Lower leg skin (tissue), 4 donors: ENCODE data around the gene MEIS2. TPM values are rescaled to one million over a fixed set of nuclear protein-coding genes. Genes with fewer than 3 reads are reported as not detected.

Experiments
- DNase-seq, 2 donors: peaks; one replicate each; pipeline ENCODE4 v3.0.0-alpha.2; 2019; ENCODE audit warnings: low spot score in 2 of 2
- H3K4me3 ChIP-seq: fragments of 200-600 bp; sonication (generic); 2 replicates; pipeline ENCODE4 v1.5.1; 2017; ENCODE audit warnings: mild to moderate bottlenecking, low read depth; ENCODE audit not compliant: poor library complexity, severe bottlenecking
- CTCF ChIP-seq, 3 donors: fragments of 450-650 bp; IDR thresholded peaks; one replicate each; pipeline ENCODE4 v1.5.1; 2016; ENCODE audit warnings: antibody characterized with exemption in 3 of 3, mild to moderate bottlenecking in 3 of 3, moderate library complexity in 2 of 3
- POLR2A ChIP-seq, 2 donors: fragments of 450-650 bp; IDR thresholded peaks; one replicate each; pipeline ENCODE4 v1.6.1; 2016 to 2017; ENCODE audit warnings: antibody characterized with exemption in 2 of 2, mild to moderate bottlenecking in 1 of 2, moderate library complexity in 1 of 2
- WGBS, 2 donors: methylation state at CpG; one replicate each; pipeline ENCODE4 v1.1.5; 2018; 5-methylcytosine and 5-hydroxymethylcytosine counted together
- intact Hi-C: fragments of 100-400 bp; cut with DNase I; formaldehyde crosslinking; loops from one replicate; pipeline ENCODE4 v1.15.0; 2023; ENCODE audit warnings: low total_unique reads
- total RNA-seq, 4 donors: library from RNA; depleted of rRNA; stranded (reverse); fragments of >200 nt; gene quantifications; one replicate each; pipeline ENCODE4 v1.1.0, GENCODE V29; 2016

MEIS2 gene
- total RNA-seq, 4 donors from 2014 or later, result 12.9 to 18.5 (median 15.8) TPM

GRCh38 chr15:37083610-37084009 is 16.7 kb downstream of the MEIS2 start:
- TF ChIP-seq POLR2A (IDR thresholded peaks at IDR 0.05) (no peak), CTCF (IDR thresholded peaks at IDR 0.05) (no peak)
- DNase-seq, result no peak
- WGBS, 2 donors, result 89 to 90% methylated on average over 6 of the region's 6 CpGs
- intact Hi-C loops, result no loop called here
- no peak overlapping the region for H3K4me3 ChIP-seq

GRCh38 chr15:37081983-37082382 is 18.4 kb downstream of the MEIS2 start:
- DNase-seq, result no peak
- intact Hi-C loops, result no loop called here
- no peak overlapping the region for H3K4me3 ChIP-seq
- no peak for TF ChIP-seq CTCF (IDR thresholded peaks at IDR 0.05)
- no peak for TF ChIP-seq POLR2A (IDR thresholded peaks at IDR 0.05)
- 93 to 94% methylated on average over 5 of the region's 5 CpGs for WGBS, 2 donors

DNA sequence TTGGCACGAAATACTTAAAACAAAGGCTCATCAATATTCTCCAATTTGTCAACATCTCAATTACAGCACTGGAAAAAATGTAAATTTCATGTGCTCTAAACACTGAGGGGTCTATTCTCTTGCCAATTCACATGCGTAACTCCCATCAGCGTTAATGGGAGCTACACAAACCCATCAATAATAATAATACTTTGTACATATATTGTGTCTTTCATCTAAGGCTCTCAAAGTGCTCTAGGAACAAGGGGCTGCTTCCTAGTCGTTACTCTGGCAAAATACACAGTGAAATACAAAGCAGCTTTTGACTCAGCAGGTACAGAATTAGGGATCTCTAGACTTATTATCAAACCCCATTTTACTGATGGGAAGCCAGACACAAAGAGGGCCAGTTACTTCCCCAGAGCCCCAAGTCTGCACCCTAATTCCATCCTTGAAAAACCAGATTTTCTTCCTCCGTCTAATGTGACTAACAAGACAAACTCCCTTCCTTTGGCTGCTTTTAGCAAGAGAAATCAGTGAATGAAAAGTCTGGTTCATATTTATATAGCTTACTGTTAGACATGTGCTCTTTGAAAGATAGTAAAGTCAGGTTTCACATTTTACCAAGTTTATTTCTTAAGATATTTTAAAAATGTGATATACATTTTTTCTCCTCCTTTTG is 20.0 kb downstream of the MEIS2 start:
- WGBS, 2 donors, result 47 to 51% methylated on average over 5 of the region's 5 CpGs
- no peak overlapping the region for H3K4me3 ChIP-seq
- no peak for DNase-seq
- TF ChIP-seq POLR2A (IDR thresholded peaks at IDR 0.05) (no peak), CTCF (IDR thresholded peaks at IDR 0.05) (no peak)
- intact Hi-C loops, result no loop called here

DNA sequence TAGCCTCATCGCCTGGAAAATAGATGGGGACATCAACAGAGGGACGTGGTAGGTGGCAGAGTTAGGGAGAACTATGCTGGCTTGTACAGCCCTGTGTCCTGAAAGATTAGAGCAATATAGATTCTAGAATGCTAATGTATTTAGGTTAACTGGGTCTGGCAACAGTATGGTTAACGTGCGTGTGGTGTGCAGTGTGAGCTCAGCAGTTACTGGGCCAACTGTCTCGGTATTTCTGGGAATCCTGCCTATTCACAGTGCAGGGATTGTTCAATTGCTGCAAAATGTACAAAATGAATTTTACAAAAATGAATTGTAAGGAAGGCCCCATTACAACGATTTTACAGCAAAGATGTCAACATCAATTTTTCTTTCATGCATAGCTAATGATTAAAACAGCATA is 20.6 kb downstream of the MEIS2 start:
- TF ChIP-seq CTCF (IDR thresholded peaks at IDR 0.05) (no peak), POLR2A (IDR thresholded peaks at IDR 0.05) (no peak)
- DNase-seq, result no peak
- 37 to 43% methylated on average over 6 of the region's 6 CpGs for WGBS, 2 donors
- H3K4me3 ChIP-seq, result no peak overlapping the region
- intact Hi-C loops, result loop anchor here (5.0 kb wide), 1 partner anchor 52 kb away; no protein-coding TSS in a partner anchor

DNA sequence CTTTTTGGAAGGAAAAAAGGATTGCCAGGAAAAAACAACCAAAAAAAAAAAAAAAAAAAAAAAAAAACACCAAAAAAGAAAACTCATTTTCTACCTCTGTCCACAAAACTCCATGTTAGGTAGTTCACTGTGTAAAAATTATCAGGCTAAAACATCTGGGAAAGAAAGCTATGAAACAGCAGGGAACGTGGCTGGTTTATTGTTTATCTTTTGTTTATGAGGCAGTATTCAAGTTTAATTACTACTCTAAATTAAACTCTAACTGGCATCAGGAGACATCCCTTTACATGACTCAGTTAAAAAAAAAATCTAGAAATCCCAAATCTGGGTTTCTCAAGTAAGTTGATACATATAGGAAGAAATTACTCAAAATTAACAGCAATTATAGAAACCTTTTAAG is 21.8 kb downstream of the MEIS2 start:
- 50 to 59% methylated on average over 1 of the region's 1 CpG for WGBS, 2 donors
- intact Hi-C loops, result loop anchor here (5.0 kb wide), 1 partner anchor 51 kb away; no protein-coding TSS in a partner anchor
- TF ChIP-seq POLR2A (IDR thresholded peaks at IDR 0.05) (no peak), CTCF (IDR thresholded peaks at IDR 0.05) (no peak)
- no peak for DNase-seq
- no peak overlapping the region for H3K4me3 ChIP-seq
